NCI-H774 (cell line): ENCODE measurements around the gene HOGA1.
"Not testable (repeated sequence)": the region's sequence is repeated elsewhere in the genome, so short reads cannot be mapped to it uniquely, and the experiment has no call there.

Experiments used
- DNase-seq: peaks from one replicate; lab custom pipeline; 2025; lab: John Stamatoyannopoulos, UW

HOGA1 gene

DNA sequence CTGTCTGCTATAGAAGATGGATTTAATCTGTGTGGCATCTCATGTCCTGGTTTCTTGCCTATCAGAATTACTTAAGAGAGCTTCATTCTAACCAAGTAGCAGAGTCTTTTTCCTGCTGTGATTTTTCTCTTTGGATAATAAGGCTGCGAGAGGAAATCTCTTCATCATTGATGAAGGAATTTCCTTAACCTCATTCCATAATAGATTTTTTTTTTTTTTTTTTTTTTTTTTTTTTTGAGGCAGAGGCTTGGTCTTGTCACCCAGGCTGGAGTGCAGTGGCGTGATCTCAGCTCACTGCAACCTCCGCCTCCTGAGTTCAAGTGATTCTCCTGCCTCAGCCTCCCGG, 65.2 kb downstream of the HOGA1 start:
- DNase-seq, result not testable (repeated sequence)

- no peak for DNase-seq
These were observed 66.5 kb downstream of the HOGA1 start for GRCh38 chr10:97650726-97651125.

- DNase-seq, result no peak
These were observed 67.6 kb downstream of the HOGA1 start for GRCh38 chr10:97651773-97652172.

GRCh38 chr10:97656777-97657176, 72.6 kb downstream of the HOGA1 start:
- no peak for DNase-seq

GRCh38 chr10:97659589-97659988, 75.4 kb downstream of the HOGA1 start:
- DNase-seq, result no peak
